ENCODE results near the gene NEU2.
"Not testable (repeated sequence)": the region's sequence is repeated elsewhere in the genome, so short reads cannot be mapped to it uniquely, and the experiment has no call there.

DNA sequence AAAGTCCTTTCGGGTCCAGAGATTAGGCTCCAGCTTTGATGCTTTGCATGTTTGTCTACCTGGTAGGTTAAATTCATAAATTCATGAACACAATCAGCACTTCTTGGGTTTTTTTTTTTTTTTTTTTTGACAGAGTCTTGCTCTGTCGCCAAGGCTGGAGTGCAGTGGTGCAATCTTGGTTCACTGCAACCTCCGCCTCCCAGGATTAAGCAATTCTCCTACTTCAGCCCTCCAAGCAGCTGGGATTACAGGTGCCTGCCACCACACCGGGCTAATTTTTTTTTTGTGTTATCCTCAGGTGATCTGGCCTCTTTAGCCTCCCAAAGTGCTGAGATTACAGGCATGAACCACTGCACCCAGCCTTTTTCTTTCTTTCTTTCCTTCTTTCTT lies 32.7 kb downstream of the NEU2 start:
- TF ChIP-seq NFE2L2 (IDR thresholded peaks at IDR 0.05; ENCODE audit: low read depth, low read length); CTCF (conservative IDR thresholded peaks at IDR 0.05; ENCODE audit: low read depth, low read length); POLR2A (IDR thresholded peaks at IDR 0.05; ENCODE audit: low read depth, low read length); CHD1 (IDR thresholded peaks at IDR 0.05; ENCODE audit: low read depth, low read length); RCOR1 (IDR thresholded peaks at IDR 0.05; ENCODE audit: insufficient replicate concordance, low read length); SMC3 (IDR thresholded peaks at IDR 0.05; ENCODE audit: low read depth, low read length); CEBPB (IDR thresholded peaks at IDR 0.05; ENCODE audit: low read depth, low read length); MAFK (IDR thresholded peaks at IDR 0.05; ENCODE audit: low read depth, low read length); MAZ (IDR thresholded peaks at IDR 0.05; ENCODE audit: borderline replicate concordance, low read depth, low read length); MXI1 (IDR thresholded peaks at IDR 0.05; ENCODE audit: borderline replicate concordance, low read depth, low read length); RAD21 (IDR thresholded peaks at IDR 0.05; ENCODE audit: low read length): not testable (repeated sequence)
- TF ChIP-seq, protein P1, sequence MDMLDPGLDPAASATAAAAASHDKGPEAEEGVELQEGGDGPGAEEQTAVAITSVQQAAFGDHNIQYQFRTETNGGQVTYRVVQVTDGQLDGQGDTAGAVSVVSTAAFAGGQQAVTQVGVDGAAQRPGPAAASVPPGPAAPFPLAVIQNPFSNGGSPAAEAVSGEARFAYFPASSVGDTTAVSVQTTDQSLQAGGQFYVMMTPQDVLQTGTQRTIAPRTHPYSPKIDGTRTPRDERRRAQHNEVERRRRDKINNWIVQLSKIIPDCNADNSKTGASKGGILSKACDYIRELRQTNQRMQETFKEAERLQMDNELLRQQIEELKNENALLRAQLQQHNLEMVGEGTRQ (IDR thresholded peaks at IDR 0.05; ENCODE audit: low read depth, low read length) = not testable (repeated sequence)
- TF ChIP-seq, protein P2, sequence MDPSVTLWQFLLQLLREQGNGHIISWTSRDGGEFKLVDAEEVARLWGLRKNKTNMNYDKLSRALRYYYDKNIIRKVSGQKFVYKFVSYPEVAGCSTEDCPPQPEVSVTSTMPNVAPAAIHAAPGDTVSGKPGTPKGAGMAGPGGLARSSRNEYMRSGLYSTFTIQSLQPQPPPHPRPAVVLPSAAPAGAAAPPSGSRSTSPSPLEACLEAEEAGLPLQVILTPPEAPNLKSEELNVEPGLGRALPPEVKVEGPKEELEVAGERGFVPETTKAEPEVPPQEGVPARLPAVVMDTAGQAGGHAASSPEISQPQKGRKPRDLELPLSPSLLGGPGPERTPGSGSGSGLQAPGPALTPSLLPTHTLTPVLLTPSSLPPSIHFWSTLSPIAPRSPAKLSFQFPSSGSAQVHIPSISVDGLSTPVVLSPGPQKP (IDR thresholded peaks at IDR 0.05; ENCODE audit: borderline replicate concordance, low read depth, low read length) = not testable (repeated sequence)

Data from IMR-90 (cell line).